GM21423 (cell line): ENCODE data around the gene LYVE1.

ENCODE experiments used
- ATAC-seq: cut with Tn5 transposase; IDR thresholded peaks from one replicate; pipeline ENCODE4 v1.9.1; 2021; ENCODE audit warnings: mild to moderate bottlenecking, moderate library complexity; ENCODE audit not compliant: unreplicated experiment

Gene LYVE1

GRCh38 chr11:10594407-10594806, 25.9 kb upstream of the LYVE1 start:
- ATAC-seq = no peak

GRCh38 chr11:10592331-10592730, 23.9 kb upstream of the LYVE1 start:
- ATAC-seq = no peak

DNA sequence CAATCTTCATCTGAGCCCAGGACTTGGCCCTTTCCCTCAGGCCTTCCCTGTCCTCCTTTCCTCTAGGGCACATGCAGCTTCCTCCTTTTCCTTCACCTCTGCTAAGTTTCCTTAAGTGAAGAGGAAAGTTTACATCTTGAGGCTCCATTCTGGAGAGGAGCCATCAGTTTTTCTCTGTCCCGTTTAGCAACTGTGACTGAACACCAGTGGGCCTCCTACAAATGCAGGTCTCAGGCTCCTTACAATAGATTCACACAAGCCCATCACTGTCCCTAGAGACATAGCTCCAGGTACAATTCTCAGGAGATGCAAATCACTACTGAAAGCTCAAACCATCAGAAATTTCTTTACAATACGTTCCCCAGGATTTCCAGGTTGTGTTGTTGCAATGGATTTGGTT, 23.3 kb upstream of the LYVE1 start:
- ATAC-seq = no peak

DNA sequence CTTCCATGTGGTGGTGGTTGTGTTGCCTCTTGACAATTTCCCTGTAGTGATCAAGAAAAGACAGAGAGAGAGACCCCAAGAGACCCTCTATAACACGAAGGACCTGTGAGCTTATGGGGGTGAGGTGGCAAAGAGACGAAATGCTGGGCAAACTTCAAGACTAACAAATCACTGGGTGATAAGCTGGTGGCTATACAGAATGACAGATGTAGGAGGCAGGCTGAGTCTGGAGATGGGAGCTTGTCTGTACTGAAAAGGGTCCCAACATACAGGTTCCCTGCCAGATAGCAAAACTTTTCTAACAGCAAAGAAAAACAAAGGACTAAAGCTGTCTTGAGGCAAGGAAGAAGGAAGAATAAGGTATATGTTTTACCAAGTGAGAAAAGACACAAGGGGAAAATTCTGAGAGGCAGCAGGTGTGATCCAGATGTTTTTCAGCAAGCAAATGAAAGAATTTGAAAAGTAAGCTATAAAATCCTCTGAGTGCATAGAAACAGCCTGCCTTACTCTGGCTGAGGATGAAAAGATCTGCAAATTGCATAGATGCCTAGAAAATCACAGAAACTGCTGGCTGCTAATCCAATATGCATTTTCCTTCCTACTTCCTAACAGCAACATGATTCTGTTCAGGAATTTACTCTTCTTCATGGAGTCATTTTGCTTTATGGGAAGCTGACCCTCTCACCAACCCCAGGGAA, 21.9 kb upstream of the LYVE1 start:
- no peak for ATAC-seq

GRCh38 chr11:10588904-10589303, 20.4 kb upstream of the LYVE1 start:
- no peak for ATAC-seq

- ATAC-seq = no peak
These were observed 19.5 kb upstream of the LYVE1 start for GRCh38 chr11:10587995-10588394.

GRCh38 chr11:10587388-10587787, 18.9 kb upstream of the LYVE1 start:
- no peak for ATAC-seq

GRCh38 chr11:10584071-10584501, 15.6 kb upstream of the LYVE1 start:
- ATAC-seq = no peak

- no peak for ATAC-seq
These were observed 13.1 kb upstream of the LYVE1 start for GRCh38 chr11:10581481-10582019.

GRCh38 chr11:10580623-10581022, 12.2 kb upstream of the LYVE1 start:
- ATAC-seq = no peak

- ATAC-seq = no peak
These were observed 11.2 kb upstream of the LYVE1 start for GRCh38 chr11:10579700-10580099.

GRCh38 chr11:10576035-10576398, 7.6 kb upstream of the LYVE1 start:
- no peak for ATAC-seq

- ATAC-seq = no peak
These were observed 7.0 kb upstream of the LYVE1 start for GRCh38 chr11:10575346-10576034.

DNA sequence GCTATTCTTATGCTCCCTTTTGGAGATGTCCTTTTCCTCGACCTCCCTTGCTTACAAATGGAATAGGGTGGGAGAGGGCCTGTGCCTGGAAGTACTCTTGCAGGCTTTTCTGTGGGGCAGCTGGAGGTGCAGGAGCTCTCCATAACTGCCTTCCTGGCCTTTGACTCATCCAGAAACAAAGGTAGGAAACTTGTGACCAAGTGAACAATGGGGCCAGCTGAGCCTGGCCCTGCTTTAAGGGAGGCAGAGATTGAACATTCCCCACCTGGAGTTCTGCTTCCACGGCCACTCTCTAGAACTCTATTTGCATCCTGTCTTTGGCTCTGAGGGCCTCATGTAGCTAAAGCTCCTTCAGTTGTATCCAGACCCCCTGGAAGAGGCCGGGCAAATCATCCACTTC, 5.1 kb upstream of the LYVE1 start:
- ATAC-seq = no peak

- ATAC-seq = no peak
These were observed 4.6 kb upstream of the LYVE1 start for GRCh38 chr11:10573028-10573427.

DNA sequence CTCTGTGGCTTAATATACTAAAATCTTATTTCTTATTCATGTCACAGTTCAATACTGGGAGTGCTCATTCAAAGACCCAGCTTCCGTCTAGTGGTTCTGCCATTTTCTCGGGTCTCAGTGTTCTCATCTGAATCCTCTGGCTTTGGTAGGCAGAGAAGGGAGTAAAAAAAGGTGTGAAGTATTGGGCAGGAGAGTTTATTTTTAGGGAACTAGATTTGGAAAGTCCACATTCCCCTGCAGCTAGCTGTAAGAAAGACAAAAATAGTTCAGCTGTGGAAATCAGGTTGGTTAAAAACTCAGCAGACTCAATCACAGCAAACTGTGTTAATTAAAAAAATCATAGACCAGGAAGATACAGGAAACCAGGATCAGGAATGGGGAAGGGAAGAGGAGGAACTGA, 4.1 kb upstream of the LYVE1 start:
- no peak for ATAC-seq

GRCh38 chr11:10567446-10567845, 1.0 kb downstream of the LYVE1 start:
- no peak for ATAC-seq

- no peak for ATAC-seq
These were observed 2.1 kb downstream of the LYVE1 start for GRCh38 chr11:10566257-10566957.

GRCh38 chr11:10565493-10565892, 3.0 kb downstream of the LYVE1 start:
- no peak for ATAC-seq

DNA sequence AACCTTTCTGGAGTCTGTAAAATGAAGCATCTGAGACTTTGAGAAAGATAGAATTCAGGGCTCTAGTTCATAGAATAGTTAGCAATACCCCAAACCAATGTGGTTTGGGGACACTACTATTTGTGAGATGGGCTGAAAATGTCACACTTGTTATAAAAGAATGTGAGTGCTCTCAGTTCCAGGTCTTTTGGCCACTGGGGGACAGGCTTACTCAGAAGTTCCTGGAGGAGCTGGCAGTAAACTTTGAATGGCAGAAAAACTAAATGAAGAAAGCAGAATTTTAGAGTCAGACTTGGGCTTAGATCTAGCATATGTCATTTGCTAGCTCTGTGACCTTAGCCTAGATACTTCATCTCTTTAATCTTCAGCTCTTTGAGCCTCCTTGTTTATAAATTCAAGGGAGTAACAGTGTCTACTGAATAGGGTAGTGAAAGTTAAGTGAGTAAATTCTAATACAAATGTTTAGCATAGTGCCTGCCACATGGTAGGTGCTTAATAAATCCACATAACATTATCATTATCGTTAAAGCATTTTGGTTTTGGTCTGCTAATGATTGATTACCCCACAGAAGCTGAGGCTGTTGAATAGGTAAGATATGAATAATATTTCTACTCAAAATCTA, 3.7 kb downstream of the LYVE1 start:
- no peak for ATAC-seq

- ATAC-seq = no peak
These were observed 4.4 kb downstream of the LYVE1 start for GRCh38 chr11:10564030-10564429.
